GM12872 (cell line): ENCODE measurements around the gene SLC15A3.

ENCODE experiments used
- TF ChIP-seq, protein P1 (sequence below): IDR thresholded peaks from 3 replicates; pipeline ENCODE4 v1.5.1; 2011; ENCODE audit warnings: low read depth, mild to moderate bottlenecking, low read length, moderate library complexity; ENCODE audit not compliant: insufficient read depth

The SLC15A3 gene

GRCh38 chr11:60926500-60926899 is 25.5 kb downstream of the SLC15A3 start:
- TF ChIP-seq, protein P1, sequence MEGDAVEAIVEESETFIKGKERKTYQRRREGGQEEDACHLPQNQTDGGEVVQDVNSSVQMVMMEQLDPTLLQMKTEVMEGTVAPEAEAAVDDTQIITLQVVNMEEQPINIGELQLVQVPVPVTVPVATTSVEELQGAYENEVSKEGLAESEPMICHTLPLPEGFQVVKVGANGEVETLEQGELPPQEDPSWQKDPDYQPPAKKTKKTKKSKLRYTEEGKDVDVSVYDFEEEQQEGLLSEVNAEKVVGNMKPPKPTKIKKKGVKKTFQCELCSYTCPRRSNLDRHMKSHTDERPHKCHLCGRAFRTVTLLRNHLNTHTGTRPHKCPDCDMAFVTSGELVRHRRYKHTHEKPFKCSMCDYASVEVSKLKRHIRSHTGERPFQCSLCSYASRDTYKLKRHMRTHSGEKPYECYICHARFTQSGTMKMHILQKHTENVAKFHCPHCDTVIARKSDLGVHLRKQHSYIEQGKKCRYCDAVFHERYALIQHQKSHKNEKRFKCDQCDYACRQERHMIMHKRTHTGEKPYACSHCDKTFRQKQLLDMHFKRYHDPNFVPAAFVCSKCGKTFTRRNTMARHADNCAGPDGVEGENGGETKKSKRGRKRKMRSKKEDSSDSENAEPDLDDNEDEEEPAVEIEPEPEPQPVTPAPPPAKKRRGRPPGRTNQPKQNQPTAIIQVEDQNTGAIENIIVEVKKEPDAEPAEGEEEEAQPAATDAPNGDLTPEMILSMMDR = no peak

DNA sequence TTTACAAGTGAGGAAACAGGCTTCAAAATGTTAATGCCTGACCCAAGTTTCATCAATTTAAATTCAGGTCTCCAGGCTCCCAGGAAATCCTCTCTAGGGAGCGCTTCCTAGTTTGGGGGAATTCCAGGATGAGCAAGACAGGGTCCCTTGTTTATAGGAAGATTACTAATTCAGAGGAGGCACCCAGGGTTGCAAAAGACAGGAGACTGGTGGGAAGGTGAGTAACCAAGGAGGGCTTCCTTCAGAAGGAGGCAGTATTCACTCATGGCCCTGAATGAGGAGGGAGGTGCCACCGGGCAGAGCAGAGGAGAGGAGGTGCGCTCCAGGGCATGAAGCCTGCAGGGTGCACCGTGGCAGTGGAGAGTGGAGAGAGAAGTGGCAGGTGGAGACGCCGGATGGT is 26.1 kb downstream of the SLC15A3 start:
- TF ChIP-seq, protein P1 = no peak

DNA sequence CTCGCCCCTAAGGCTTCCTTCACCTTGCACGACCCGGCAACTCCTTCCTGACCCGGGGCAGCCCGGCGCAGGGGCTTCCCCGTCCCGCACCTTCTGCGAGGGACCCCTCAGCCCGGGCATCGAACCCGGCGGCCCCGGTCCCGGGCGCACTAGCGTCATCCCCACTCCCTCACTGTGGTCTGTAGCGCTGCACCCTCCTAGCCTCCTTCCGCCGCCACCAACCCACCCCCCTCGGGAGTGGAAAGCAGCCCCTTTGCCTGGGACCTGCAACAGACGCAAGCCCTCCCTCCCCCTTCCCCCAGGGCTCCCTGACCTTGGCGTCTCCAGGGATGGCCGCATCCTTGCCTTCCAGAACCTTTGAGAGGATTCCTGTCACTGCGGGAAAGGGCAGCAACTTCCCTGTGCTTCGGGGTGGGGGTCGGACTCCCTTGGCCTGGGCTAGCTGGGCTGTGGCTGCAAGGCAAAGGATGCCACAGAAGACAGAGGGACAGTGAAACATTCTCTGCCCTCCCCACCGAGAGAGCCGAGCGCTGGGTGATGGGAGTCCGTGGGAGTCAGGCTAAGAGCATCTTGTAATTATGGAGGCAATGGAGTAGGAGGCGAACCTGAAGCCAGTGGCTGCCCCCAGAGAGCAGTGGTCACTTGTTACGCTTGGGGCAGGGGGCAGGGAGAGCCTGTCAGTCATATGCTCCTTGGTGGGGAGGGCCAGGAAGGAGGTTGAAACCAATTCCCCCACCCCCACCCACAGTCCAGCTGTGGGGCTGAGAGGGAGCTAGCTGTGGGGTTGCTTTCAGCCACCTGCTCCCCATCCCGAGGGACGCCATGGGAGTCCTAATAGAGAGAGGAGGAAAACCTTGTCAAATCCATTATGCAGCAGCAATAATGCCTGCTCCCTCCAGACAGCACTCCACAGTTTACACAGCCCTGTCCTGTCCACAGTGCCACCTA is 26.8 kb downstream of the SLC15A3 start:
- TF ChIP-seq, protein P1 = no peak

DNA sequence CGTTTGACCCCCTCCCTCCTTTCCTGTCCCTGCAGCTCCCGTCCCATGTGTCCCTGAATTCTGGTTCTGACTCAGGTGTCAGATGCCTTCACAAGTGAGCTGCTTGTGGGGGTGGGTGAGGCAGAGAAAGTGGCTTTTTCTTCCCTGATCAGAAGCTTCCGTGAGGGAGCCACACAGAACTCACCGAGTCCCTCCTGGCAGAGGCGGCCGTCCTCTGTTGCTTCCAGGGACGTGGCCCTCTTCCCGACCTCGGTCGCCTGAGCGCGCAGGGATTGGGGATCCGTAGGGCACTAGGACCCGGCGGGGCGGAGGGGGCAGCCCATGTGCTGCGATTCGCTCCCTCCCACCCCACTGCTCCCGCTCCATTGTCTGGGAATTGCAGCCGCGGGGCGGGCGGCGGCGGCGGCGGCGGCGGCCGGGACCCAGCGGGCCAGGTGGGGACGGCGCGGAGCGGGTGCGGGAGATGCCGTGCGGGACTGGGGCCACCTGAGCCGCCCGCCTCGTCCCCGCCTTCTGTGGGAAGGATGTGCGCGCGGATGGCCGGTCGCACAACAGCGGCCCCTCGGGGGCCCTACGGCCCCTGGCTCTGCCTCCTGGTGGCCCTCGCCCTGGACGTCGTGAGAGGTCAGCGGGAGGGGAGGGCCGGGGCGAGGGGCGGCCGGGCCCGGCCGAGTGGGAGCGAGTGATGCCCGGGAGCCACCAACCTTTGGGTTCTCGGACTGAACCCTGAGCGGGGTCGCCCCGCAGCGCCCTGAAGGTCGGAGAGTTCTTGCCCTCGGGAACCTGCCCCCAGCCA is 27.7 kb downstream of the SLC15A3 start, which contains the start of gene TMEM132A:
TSS of gene TMEM132A (plus strand) at position 351 of the 796 bp plus-strand sequence. CDS start at position 525, 174 bp downstream.
- TF ChIP-seq, protein P1 = no peak

DNA sequence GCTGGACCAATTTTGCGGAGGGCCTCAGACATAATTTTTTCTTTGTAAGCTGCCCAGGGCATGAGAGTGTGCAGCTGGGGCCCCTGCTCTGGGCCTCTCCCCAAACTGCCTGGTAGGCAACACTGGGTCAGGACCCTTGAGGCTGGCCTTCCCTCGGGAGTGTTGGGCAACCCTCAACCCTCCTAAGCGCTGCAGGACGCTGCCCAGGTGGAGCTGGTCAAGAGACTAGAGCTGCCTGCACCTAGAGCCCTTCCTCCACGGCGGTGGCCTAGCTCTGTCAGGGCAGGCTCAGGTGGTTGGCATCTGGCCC is 28.2 kb downstream of the SLC15A3 start:
- TF ChIP-seq, protein P1 = no peak

DNA sequence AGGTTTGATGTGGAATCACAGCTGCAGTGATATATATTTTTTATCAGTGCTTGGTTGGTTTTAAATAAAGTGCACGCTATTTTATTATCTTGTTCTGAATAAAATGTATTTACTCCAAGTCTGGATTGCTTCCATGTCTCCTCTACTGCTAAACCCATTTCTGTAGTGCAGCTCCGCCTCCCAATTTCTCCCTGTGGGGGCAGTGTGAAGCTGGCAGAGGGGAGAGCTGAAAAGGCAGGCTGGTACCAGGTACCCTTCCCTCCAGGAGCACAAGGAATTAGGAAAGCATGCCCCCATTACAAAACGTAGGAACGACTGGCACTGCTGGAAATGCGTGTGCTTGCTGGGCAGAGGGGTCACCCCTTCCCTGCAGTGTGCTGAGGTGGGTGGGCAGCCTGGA is 28.6 kb downstream of the SLC15A3 start:
- TF ChIP-seq, protein P1 = no peak

DNA sequence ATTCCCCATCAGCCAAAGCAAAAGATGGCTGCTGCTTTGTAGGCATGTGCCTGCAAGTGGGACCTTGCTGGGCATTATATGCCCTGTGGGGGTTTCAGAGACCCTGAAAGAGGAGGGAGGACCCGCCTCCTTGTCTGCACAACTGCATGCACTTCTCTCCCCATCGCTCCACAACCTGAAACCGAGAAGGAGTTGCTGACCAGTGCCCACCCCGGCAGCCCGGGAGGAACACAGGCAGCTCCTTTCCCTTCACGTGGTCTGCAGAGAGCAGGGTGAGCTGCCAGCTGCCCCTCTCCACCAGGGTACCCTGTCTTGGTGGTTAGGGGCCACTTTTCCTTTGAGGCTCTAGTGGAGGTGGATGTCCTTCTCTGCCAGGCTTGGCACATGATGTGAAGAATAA is 29.1 kb downstream of the SLC15A3 start:
- TF ChIP-seq, protein P1 = no peak
